Measurements from ENCODE around the gene DNAL4. TPM values are rescaled to one million over a fixed set of nuclear protein-coding genes. Genes with fewer than 3 reads are reported as not detected.

Gene DNAL4
- polyA plus RNA-seq, 1 donor (not counting 4 experiments of a cell fraction or from before 2014, with no cell fraction given) = 11.4 TPM

DNA sequence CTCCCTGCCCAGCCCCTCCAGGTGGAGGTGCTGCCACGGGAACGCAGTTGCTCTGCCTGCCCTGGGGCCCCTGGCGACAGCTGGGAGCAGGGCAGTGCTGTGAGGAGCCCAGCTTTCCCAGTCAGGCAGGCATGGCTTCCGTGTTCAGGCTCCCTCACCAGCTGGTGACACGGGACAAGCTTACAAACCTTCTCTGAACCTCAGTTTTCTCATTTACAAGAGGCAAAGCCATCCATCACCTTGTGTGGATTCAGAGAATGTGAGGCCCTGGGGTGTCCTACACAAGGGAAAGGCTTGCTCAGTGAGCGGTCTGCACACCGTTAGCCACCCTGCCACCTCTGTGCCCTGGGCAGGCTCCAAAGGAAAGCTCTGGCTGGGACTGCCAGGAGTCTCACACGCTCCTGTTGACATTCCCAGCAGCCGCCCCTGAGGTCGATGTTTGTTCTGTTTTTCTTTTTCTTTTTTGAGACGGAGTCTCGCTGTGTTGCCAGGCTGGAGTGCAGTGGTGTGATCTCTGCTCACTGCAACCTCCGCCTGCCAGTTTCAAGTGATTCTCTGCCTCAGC lies 61.6 kb downstream of the DNAL4 start:
- Histone ChIP-seq H3K36me3 (ENCODE audit: control insufficient read depth in 2 of 2, extremely low read depth in 1 of 2, insufficient read depth in 2 of 2, low read length in 2 of 2) (peaks cover 43 to 47% of the 10 kb centered on the region in 2 experiments), H3K79me2 (ENCODE audit: control insufficient read depth, insufficient read depth, low read length) (no peaks in the 10 kb centered on the region), H3K4me3 (ENCODE audit: control insufficient read depth in 2 of 3, extremely low read depth in 1 of 3, insufficient read depth in 2 of 3, low read depth in 1 of 3, low read length in 3 of 3) (no peak overlapping the region), H3K9me1 (ENCODE audit: control insufficient read depth, extremely low read depth, insufficient read depth, low read length) (no peaks in the 10 kb centered on the region), H3K9ac (ENCODE audit: control insufficient read depth, extremely low read depth, insufficient read depth, low read length) (no peak overlapping the region), H3K27me3 (ENCODE audit: control insufficient read depth, extremely low read depth, insufficient read depth, low read length) (no peaks in the 10 kb centered on the region), H3K4me2 (ENCODE audit: control insufficient read depth, extremely low read depth, insufficient read depth, low read depth, low read length) (no peak overlapping the region), H2AFZ (ENCODE audit: control insufficient read depth, low read length) (no peak overlapping the region), H3K27ac (ENCODE audit: control insufficient read depth, insufficient read depth, low read length) (no peak overlapping the region), H3K9me3 (ENCODE audit: control insufficient read depth, low read depth, low read length) (no peaks in the 10 kb centered on the region), H3K4me1 (ENCODE audit: control insufficient read depth, extremely low read depth, insufficient read depth, low read length) (peaks cover 14% of the 10 kb centered on the region), H4K20me1 (ENCODE audit: control insufficient read depth, extremely low read depth, insufficient read depth, low read length) (peaks cover 2% of the 10 kb centered on the region)
- TF ChIP-seq EZH2 (IDR thresholded peaks at IDR 0.05; ENCODE audit: low read length) = no peak
- TF ChIP-seq, protein P1, sequence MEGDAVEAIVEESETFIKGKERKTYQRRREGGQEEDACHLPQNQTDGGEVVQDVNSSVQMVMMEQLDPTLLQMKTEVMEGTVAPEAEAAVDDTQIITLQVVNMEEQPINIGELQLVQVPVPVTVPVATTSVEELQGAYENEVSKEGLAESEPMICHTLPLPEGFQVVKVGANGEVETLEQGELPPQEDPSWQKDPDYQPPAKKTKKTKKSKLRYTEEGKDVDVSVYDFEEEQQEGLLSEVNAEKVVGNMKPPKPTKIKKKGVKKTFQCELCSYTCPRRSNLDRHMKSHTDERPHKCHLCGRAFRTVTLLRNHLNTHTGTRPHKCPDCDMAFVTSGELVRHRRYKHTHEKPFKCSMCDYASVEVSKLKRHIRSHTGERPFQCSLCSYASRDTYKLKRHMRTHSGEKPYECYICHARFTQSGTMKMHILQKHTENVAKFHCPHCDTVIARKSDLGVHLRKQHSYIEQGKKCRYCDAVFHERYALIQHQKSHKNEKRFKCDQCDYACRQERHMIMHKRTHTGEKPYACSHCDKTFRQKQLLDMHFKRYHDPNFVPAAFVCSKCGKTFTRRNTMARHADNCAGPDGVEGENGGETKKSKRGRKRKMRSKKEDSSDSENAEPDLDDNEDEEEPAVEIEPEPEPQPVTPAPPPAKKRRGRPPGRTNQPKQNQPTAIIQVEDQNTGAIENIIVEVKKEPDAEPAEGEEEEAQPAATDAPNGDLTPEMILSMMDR (optimal IDR thresholded peaks at IDR 0.05 in 1 of 3, IDR thresholded peaks at IDR 0.05 in 1 of 3, conservative IDR thresholded peaks at IDR 0.05 in 1 of 3; ENCODE audit: extremely low read depth in 1 of 3, insufficient read depth in 2 of 3, low read length in 3 of 3) = no peak
- FAIRE-seq (no peak), DNase-seq (ENCODE audit: low read depth, low spot score) (no peak)
- dilution Hi-C loops (cut with MboI; ENCODE audit: extremely low pct_ligation_motif_present, low sequenced_read_pairs) = no loop called here

DNA sequence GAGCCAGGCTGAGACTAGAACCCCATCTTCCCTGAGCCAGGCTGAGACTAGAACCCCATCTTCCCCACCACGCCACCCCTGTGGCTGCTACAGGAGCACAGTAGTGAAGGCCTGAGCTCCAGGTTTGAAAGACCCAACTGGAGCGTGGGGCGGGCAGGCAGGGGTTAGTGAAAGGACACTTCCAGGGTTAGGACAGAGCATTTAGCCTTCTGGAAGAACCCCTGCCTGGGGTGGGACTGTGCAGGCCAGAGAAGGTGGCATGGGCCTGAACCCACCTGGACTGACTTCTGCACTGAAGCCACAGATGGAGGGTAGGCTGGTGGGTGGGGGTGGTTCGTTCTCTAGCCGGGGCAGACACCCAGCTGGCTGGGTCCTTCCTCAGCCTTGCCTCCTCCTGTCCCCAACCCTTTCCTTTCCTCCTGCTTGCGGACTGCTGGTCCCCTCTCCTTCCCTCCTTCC lies 62.2 kb downstream of the DNAL4 start:
- dilution Hi-C loops (cut with MboI; ENCODE audit: extremely low pct_ligation_motif_present, low sequenced_read_pairs) = no loop called here
- Histone ChIP-seq H3K27ac (ENCODE audit: control insufficient read depth, insufficient read depth, low read length) (no peak overlapping the region), H3K36me3 (ENCODE audit: control insufficient read depth in 2 of 2, extremely low read depth in 1 of 2, insufficient read depth in 2 of 2, low read length in 2 of 2) (peaks cover 46 to 48% of the 10 kb centered on the region in 2 experiments), H3K4me1 (ENCODE audit: control insufficient read depth, extremely low read depth, insufficient read depth, low read length) (peaks cover 9% of the 10 kb centered on the region), H3K9ac (ENCODE audit: control insufficient read depth, extremely low read depth, insufficient read depth, low read length) (no peak overlapping the region), H3K9me1 (ENCODE audit: control insufficient read depth, extremely low read depth, insufficient read depth, low read length) (no peaks in the 10 kb centered on the region), H4K20me1 (ENCODE audit: control insufficient read depth, extremely low read depth, insufficient read depth, low read length) (peaks cover 2% of the 10 kb centered on the region), H3K27me3 (ENCODE audit: control insufficient read depth, extremely low read depth, insufficient read depth, low read length) (no peaks in the 10 kb centered on the region), H3K4me2 (ENCODE audit: control insufficient read depth, extremely low read depth, insufficient read depth, low read depth, low read length) (no peak overlapping the region), H3K79me2 (ENCODE audit: control insufficient read depth, insufficient read depth, low read length) (no peaks in the 10 kb centered on the region), H3K4me3 (ENCODE audit: control insufficient read depth in 2 of 3, extremely low read depth in 1 of 3, insufficient read depth in 2 of 3, low read depth in 1 of 3, low read length in 3 of 3) (no peak overlapping the region), H2AFZ (ENCODE audit: control insufficient read depth, low read length) (no peak overlapping the region), H3K9me3 (ENCODE audit: control insufficient read depth, low read depth, low read length) (no peaks in the 10 kb centered on the region)
- no peak for TF ChIP-seq EZH2 (IDR thresholded peaks at IDR 0.05; ENCODE audit: low read length)
- TF ChIP-seq, protein P1 (optimal IDR thresholded peaks at IDR 0.05 in 1 of 3, IDR thresholded peaks at IDR 0.05 in 1 of 3, conservative IDR thresholded peaks at IDR 0.05 in 1 of 3; ENCODE audit: extremely low read depth in 1 of 3, insufficient read depth in 2 of 3, low read length in 3 of 3) = no peak
- DNase-seq (ENCODE audit: low read depth, low spot score) = no peak
- FAIRE-seq = no peak

Data from keratinocyte (primary cell).